Measurements from ENCODE around the gene GTF2A1L.
"Not testable (repeated sequence)": the region's sequence is repeated elsewhere in the genome, so short reads cannot be mapped to it uniquely, and the experiment has no call there.

The GTF2A1L gene

GRCh38 chr2:48588745-48589144 is 28.9 kb upstream of the GTF2A1L start:
- POLR2A ChIA-PET, result no interaction called here
- no peak for DNase-seq (ENCODE audit: low read depth, low spot score)
- CTCF ChIA-PET, result interaction anchor here (0.7 to 4.2 kb wide), 19 partner anchors 9 to 475 kb away, joined by 3 to 50 read pairs (median 5); no protein-coding TSS in a partner anchor
- no peak for TF ChIP-seq CTCF (IDR thresholded peaks at IDR 0.05; ENCODE audit: insufficient read depth, low read length, missing control alignments)
- H3K4me3 ChIP-seq (ENCODE audit: low read depth, low read length), result no peak overlapping the region

- POLR2A ChIA-PET, result no interaction called here
- CTCF ChIA-PET, result interaction anchor here (0.7 to 4.2 kb wide), 14 partner anchors 10 to 141 kb away, joined by 3 to 50 read pairs (median 5); no protein-coding TSS in a partner anchor
- TF ChIP-seq CTCF (IDR thresholded peaks at IDR 0.05; ENCODE audit: insufficient read depth, low read length, missing control alignments), result peak; percentile 61
- no peak overlapping the region for H3K4me3 ChIP-seq (ENCODE audit: low read depth, low read length)
- no peak for DNase-seq (ENCODE audit: low read depth, low spot score)
Observed at GRCh38 chr2:48589170-48589767, 28.4 kb upstream of the GTF2A1L start.

- no peak overlapping the region for H3K4me3 ChIP-seq (ENCODE audit: low read depth, low read length)
- TF ChIP-seq CTCF (IDR thresholded peaks at IDR 0.05; ENCODE audit: insufficient read depth, low read length, missing control alignments), result no peak
- ChIA-PET CTCF (interaction anchor here (0.7 to 3.1 kb wide), 6 partner anchors 10 to 482 kb away, joined by 3 to 17 read pairs (median 3); no protein-coding TSS in a partner anchor), POLR2A (no interaction called here)
- no peak for DNase-seq (ENCODE audit: low read depth, low spot score)
Observed at GRCh38 chr2:48590017-48590416, 27.6 kb upstream of the GTF2A1L start.

- H3K4me3 ChIP-seq (ENCODE audit: low read depth, low read length), result no peak overlapping the region
- no peak for DNase-seq (ENCODE audit: low read depth, low spot score)
- CTCF ChIA-PET, result interaction anchor here (0.9 to 3.1 kb wide), 3 partner anchors 8 to 122 kb away, joined by 3 to 17 read pairs (median 4); no protein-coding TSS in a partner anchor
- POLR2A ChIA-PET, result no interaction called here
- TF ChIP-seq CTCF (IDR thresholded peaks at IDR 0.05; ENCODE audit: insufficient read depth, low read length, missing control alignments), result no peak
Observed at GRCh38 chr2:48592067-48592466, 25.6 kb upstream of the GTF2A1L start.

- H3K4me3 ChIP-seq (ENCODE audit: low read depth, low read length); DNase-seq (ENCODE audit: low read depth, low spot score); POLR2A ChIA-PET: not testable (repeated sequence)
- CTCF ChIA-PET, result interaction anchor here (1.7 kb wide), 1 partner anchor 8 kb away, joined by 4 read pairs; no protein-coding TSS in a partner anchor
Observed at GRCh38 chr2:48596751-48597150, 20.9 kb upstream of the GTF2A1L start.

GRCh38 chr2:48597492-48597891 is 20.2 kb upstream of the GTF2A1L start:
- ChIA-PET POLR2A (no interaction called here), CTCF (interaction anchor here (1.7 kb wide), 1 partner anchor 9 kb away, joined by 4 read pairs; no protein-coding TSS in a partner anchor)
- H3K4me3 ChIP-seq (ENCODE audit: low read depth, low read length), result no peak overlapping the region
- no peak for DNase-seq (ENCODE audit: low read depth, low spot score)
- TF ChIP-seq CTCF (IDR thresholded peaks at IDR 0.05; ENCODE audit: insufficient read depth, low read length, missing control alignments), result no peak

Data from AG04449 (cell line).